GM12878 (cell line): ENCODE data around the gene RBKS. TPM values are rescaled to one million over a fixed set of nuclear protein-coding genes. Genes with fewer than 3 reads are reported as not detected.

ENCODE experiments used
- ATAC-seq: fragments of 200-7000 bp; cut with Tn5 transposase; 3 replicates; pipeline ENCODE4 v1.9.1; 2020; ENCODE audit warnings: mild to moderate bottlenecking, moderate library complexity
- BruUV-seq: library from RNA; stranded (reverse); fragments of 400-500 nt; replicated peaks from 2 replicates; lab custom pipeline; 2021; lab: Mats Ljungman, UMichigan
- CTCF ChIA-PET: fragments of 300-600 bp; sonication (Branson Sonifier 250); formaldehyde crosslinking; extraction: SDS; loops from one replicate; lab custom pipeline; 2021; ENCODE audit warnings: inconsistent platforms; lab: Yijun Ruan, JAX
- POLR2A ChIA-PET: fragments of 350-600 bp; formaldehyde crosslinking; extraction: SDS; loops from one replicate; lab custom pipeline; 2021; ENCODE audit warnings: inconsistent platforms; lab: Charles Lee
- RAD21 ChIA-PET: fragments of 300-600 bp; sonication (Branson Sonifier 250); formaldehyde crosslinking; loops from one replicate; lab custom pipeline; 2023; ENCODE audit warnings: antibody characterized with exemption; ENCODE audit not compliant: unreplicated experiment; lab: Charles Lee
- SMC1A ChIA-PET: fragments of 300-600 bp; sonication (Branson Sonifier 250); formaldehyde crosslinking; loops from one replicate; lab custom pipeline; 2023; ENCODE audit not compliant: unreplicated experiment, uncharacterized antibody; lab: Charles Lee
- DNase-seq: peaks from one replicate; pipeline ENCODE4 v3.0.0-alpha.2; 2011; ENCODE audit warnings: low read depth, low spot score
- FAIRE-seq: peaks from 3 replicates; lab custom pipeline; 2011; peaks lifted over from hg19 to GRCh38; lab: Jason Lieb, UNC
- H2AFZ ChIP-seq: 2 replicates; pipeline ENCODE4 v1.6.0; 2011; ENCODE audit warnings: low read depth, low read length, control low read depth; ENCODE audit not compliant: control insufficient read depth
- H3K27ac ChIP-seq: 2 replicates; pipeline ENCODE4 v1.5.1; 2011; ENCODE audit warnings: control low read depth; ENCODE audit not compliant: control insufficient read depth, insufficient read depth
- H3K27me3 ChIP-seq, 2 experiments: replicated peaks in 1 of 2; 2 replicates each; pipeline versions ENCODE4 v1.6.0 to v1.6.1; 2011; ENCODE audit warnings: low read length in 1 of 2; ENCODE audit not compliant: control insufficient read depth in 2 of 2, insufficient read depth in 2 of 2
- H3K36me3 ChIP-seq, 2 experiments: 2 replicates each; pipeline ENCODE4 v1.5.1; 2011; ENCODE audit warnings: low read length in 1 of 2; ENCODE audit not compliant: control insufficient read depth in 2 of 2, insufficient read depth in 2 of 2
- H3K4me1 ChIP-seq: 2 replicates; pipeline ENCODE4 v1.6.1; 2011; ENCODE audit warnings: mild to moderate bottlenecking, low read length, moderate library complexity, mixed read lengths; ENCODE audit not compliant: control insufficient read depth, insufficient read depth
- H3K4me2 ChIP-seq: 2 replicates; pipeline ENCODE4 v1.6.0; 2011; ENCODE audit warnings: control low read depth; ENCODE audit not compliant: control insufficient read depth, insufficient read depth
- H3K4me3 ChIP-seq: fragments of 200-600 bp; sonication (generic); 2 replicates; pipeline ENCODE4 v1.5.1; 2016
- H3K79me2 ChIP-seq: 2 replicates; pipeline ENCODE4 v1.6.0; 2011; ENCODE audit warnings: low read length; ENCODE audit not compliant: control insufficient read depth, insufficient read depth
- H3K9ac ChIP-seq: 2 replicates; pipeline ENCODE4 v1.8.0; 2011; ENCODE audit warnings: low read length, control low read depth, mixed read lengths; ENCODE audit not compliant: control insufficient read depth, insufficient read depth
- H3K9me3 ChIP-seq: replicated peaks from 3 replicates; pipeline ENCODE4 v1.5.1; 2011; ENCODE audit warnings: mild to moderate bottlenecking, low read length; ENCODE audit not compliant: control insufficient read depth, insufficient read depth
- H4K20me1 ChIP-seq: 2 replicates; pipeline ENCODE4 v1.6.0; 2011; ENCODE audit not compliant: control insufficient read depth, insufficient read depth
- CHD4 ChIP-seq: fragments of 200-600 bp; sonication (generic); IDR thresholded peaks from 2 replicates; pipeline ENCODE4 v1.6.1; 2016; ENCODE audit warnings: mild to moderate bottlenecking
- E2F4 ChIP-seq: IDR thresholded peaks from 2 replicates; pipeline ENCODE4 v1.6.1; 2012; ENCODE audit warnings: low read depth, low read length, improper control_type of control experiment
- EP300 ChIP-seq, 2 experiments: fragments of 150-350 bp in 1 of 2; IDR thresholded peaks; 2 replicates each; pipeline ENCODE4 v1.6.1; 2011 to 2012; ENCODE audit warnings: low read depth in 2 of 2, low read length in 2 of 2, borderline replicate concordance in 1 of 2, improper control_type of control experiment in 1 of 2, inconsistent platforms in 1 of 2; ENCODE audit not compliant: control insufficient read depth in 1 of 2
- MEF2A ChIP-seq: IDR thresholded peaks from 2 replicates; pipeline ENCODE4 v1.6.1; 2011; ENCODE audit warnings: low read depth, mild to moderate bottlenecking, low read length, moderate library complexity; ENCODE audit not compliant: insufficient read depth
- NFYA ChIP-seq: IDR thresholded peaks from 2 replicates; pipeline ENCODE4 v1.6.1; 2011; ENCODE audit warnings: low read depth, mild to moderate bottlenecking, low read length, improper control_type of control experiment, borderline replicate concordance
- PML ChIP-seq: IDR thresholded peaks from 2 replicates; pipeline ENCODE4 v1.6.1; 2012; ENCODE audit warnings: low read length, inconsistent platforms
- POLR2AphosphoS2 ChIP-seq: IDR thresholded peaks from 2 replicates; pipeline ENCODE4 v1.6.1; 2011; ENCODE audit warnings: low read depth, mild to moderate bottlenecking, low read length, improper control_type of control experiment, moderate library complexity
- SMARCA5 ChIP-seq: fragments of 450-650 bp; IDR thresholded peaks from 2 replicates; pipeline ENCODE4 v1.6.1; 2017; ENCODE audit warnings: mild to moderate bottlenecking
- SPI1 ChIP-seq: IDR thresholded peaks from 2 replicates; pipeline ENCODE4 v1.6.1; 2011; ENCODE audit warnings: low read depth, mild to moderate bottlenecking, low read length, moderate library complexity, borderline replicate concordance; ENCODE audit not compliant: insufficient read depth
- ZBTB40 ChIP-seq: fragments of 450-650 bp; IDR thresholded peaks from 2 replicates; pipeline ENCODE4 v1.6.1; 2016; ENCODE audit warnings: mild to moderate bottlenecking, moderate library complexity, borderline replicate concordance
- ZNF217 ChIP-seq: fragments of 450-650 bp; IDR thresholded peaks from 2 replicates; pipeline ENCODE4 v1.6.1; 2017; ENCODE audit warnings: antibody characterized with exemption, mild to moderate bottlenecking
- ZNF687 ChIP-seq: fragments of 450-650 bp; IDR thresholded peaks from 2 replicates; pipeline ENCODE4 v1.6.1; 2017; ENCODE audit warnings: mild to moderate bottlenecking, moderate library complexity
- WGBS: methylation state at CpG from one replicate; pipeline ENCODE4 v1.1.6; 2016; ENCODE audit warnings: low lambda C conversion rate; ENCODE audit not compliant: insufficient replicate concordance, insufficient coverage; ENCODE audit errors: missing lambda C conversion rate; 5-methylcytosine and 5-hydroxymethylcytosine counted together
- in situ Hi-C: fragments of 300-500 bp; cut with MboI; formaldehyde crosslinking; loops from 9 replicates; pipeline ENCODE4 v1.14.3; 2018; ENCODE audit warnings: mixed read lengths
- intact Hi-C: fragments of 100-400 bp; cut with micrococcal nuclease; formaldehyde crosslinking; loops from one replicate; pipeline ENCODE4 v1.14.2; 2022; ENCODE audit not compliant: unreplicated experiment
- polyA plus RNA-seq, 11 experiments: library from polyadenylated mRNA; depleted of rRNA in 4 of 11; unstranded in 6 of 11; stranded (reverse) in 5 of 11; fragments of >200 nt; fragmentation: Nextera tagmentation in 4 of 11; fragmentation: Illumina TruSeq in 1 of 11; extraction: Ambion mirVana in 4 of 11; extraction: Trizol in 1 of 11; gene quantifications; 1 replicate in 1 of 11; 2 replicates in 10 of 11; pipeline versions ENCODE4 v1.2.1 to v1.2.3, GENCODE V29; 2011 to 2016; ENCODE audit warnings: inconsistent platforms in 2 of 11, missing spikeins in 2 of 11, low read depth in 1 of 11
- total RNA-seq, 4 experiments: library from RNA; depleted of rRNA in 3 of 4; stranded (reverse); fragments of >200 nt in 3 of 4; fragmentation: Illumina TruSeq in 1 of 4; extraction: Trizol in 1 of 4; gene quantifications; 2 replicates each; pipeline versions ENCODE4 v1.2.1 to v1.2.3, GENCODE V29; 2013 to 2021

The RBKS gene
- total and polyA plus RNA-seq, 10 of the 15 experiments (the other 5 are each of a cell fraction or from before 2014, with no cell fraction given): 0.39 to 1.8 (median 1.0) TPM

GRCh38 chr2:27901234-27901633 is 11.0 kb upstream of the RBKS start:
- Histone ChIP-seq H3K79me2 (no peaks in the 10 kb centered on the region), H3K36me3 (no peaks in the 10 kb centered on the region; a peak in 2 of 4 replicates), H2AFZ (no peak overlapping the region), H3K9me3 (no peaks in the 10 kb centered on the region), H3K9ac (no peak overlapping the region), H3K4me1 (no peaks in the 10 kb centered on the region), H3K27me3 (no peaks in the 10 kb centered on the region), H3K27ac (no peak overlapping the region), H3K4me3 (no peak overlapping the region), H3K4me2 (no peak overlapping the region), H4K20me1 (no peaks in the 10 kb centered on the region)
- intact Hi-C loops: no loop called here
- BruUV-seq: no TSS peak
- in situ Hi-C loops: no loop called here
- POLR2A ChIA-PET: interaction anchor here (0.6 kb wide), 1 partner anchor 11 kb away, joined by 3 read pairs; the partner anchor contains the start of gene RBKS
- TF ChIP-seq MEF2A (no peak), POLR2AphosphoS2 (no peak), PML (no peak), NFYA (no peak), SMARCA5 (no peak), ZNF217 (no peak), ZNF687 (no peak), ZBTB40 (no peak), SPI1 (no peak), E2F4 (no peak), CHD4 (no peak), EP300 (IDR thresholded peaks at IDR 0.05; ENCODE audit: borderline replicate concordance in 1 of 2, control insufficient read depth in 1 of 2, low read depth in 2 of 2, low read length in 2 of 2) (no peak)
- CTCF ChIA-PET: no interaction called here
- FAIRE-seq (no peak), DNase-seq (no peak), ATAC-seq (no peak)
- WGBS: 60% methylated on average over 1 of the region's 1 CpG
- SMC1A ChIA-PET: no interaction called here
- RAD21 ChIA-PET: no interaction called here
